HepG2 (cell line): ENCODE measurements around the gene FOXR1. TPM values are rescaled to one million over a fixed set of nuclear protein-coding genes. Genes with fewer than 3 reads are reported as not detected.

Source experiments
- BCLAF1 ChIP-seq: fragments of 450-650 bp; IDR thresholded peaks from 2 replicates; pipeline ENCODE4 v1.6.1; 2017; ENCODE audit warnings: mild to moderate bottlenecking
- HES4 ChIP-seq: sonication (generic); formaldehyde crosslinking; IDR thresholded peaks from 2 replicates; pipeline ENCODE4 v1.9.0; 2021; ENCODE audit warnings: mild to moderate bottlenecking, missing genetic modification reagents, borderline replicate concordance
- ISX ChIP-seq: sonication (generic); formaldehyde crosslinking; conservative IDR thresholded peaks from 2 replicates; pipeline ENCODE4 v1.5.0; 2020; ENCODE audit warnings: missing genetic modification reagents
- MIXL1 ChIP-seq: IDR thresholded peaks from 2 replicates; pipeline ENCODE4 v1.6.1; 2016
- NFRKB ChIP-seq: fragments of 450-650 bp; IDR thresholded peaks from 2 replicates; pipeline ENCODE4 v1.6.1; 2017
- NR1H2 ChIP-seq: sonication (generic); formaldehyde crosslinking; IDR thresholded peaks from 2 replicates; pipeline ENCODE4 v1.8.1; 2022; ENCODE audit warnings: low read depth, missing genetic modification reagents, borderline replicate concordance
- RXRB ChIP-seq: IDR thresholded peaks from 2 replicates; pipeline ENCODE4 v1.6.1; 2016; ENCODE audit warnings: borderline replicate concordance, missing genetic modification reagents, missing compliant biosample characterization
- XRCC5 ChIP-seq: fragments of 200-400 bp; formaldehyde crosslinking; optimal IDR thresholded peaks from 2 replicates; pipeline ENCODE3; 2017; ENCODE audit warnings: mild to moderate bottlenecking, low read length
- ZBTB42 ChIP-seq: sonication (generic); formaldehyde crosslinking; IDR thresholded peaks from 2 replicates; pipeline ENCODE4 v1.5.0; 2020; ENCODE audit warnings: mild to moderate bottlenecking, missing genetic modification reagents
- ZNF101 ChIP-seq: sonication (generic); formaldehyde crosslinking; IDR thresholded peaks from 2 replicates; pipeline ENCODE4 v1.4.0; 2020; ENCODE audit warnings: mild to moderate bottlenecking, low read depth, missing genetic modification reagents, borderline replicate concordance
- ZNF230 ChIP-seq: sonication (generic); formaldehyde crosslinking; IDR thresholded peaks from 2 replicates; pipeline ENCODE4 v1.4.0; 2020; ENCODE audit warnings: mild to moderate bottlenecking, missing genetic modification reagents
- ZNF546 ChIP-seq: sonication (generic); formaldehyde crosslinking; conservative IDR thresholded peaks from 2 replicates; pipeline ENCODE4 v1.8.1; 2023; ENCODE audit warnings: mild to moderate bottlenecking, missing genetic modification reagents
- ZNF552 ChIP-seq: sonication (generic); formaldehyde crosslinking; IDR thresholded peaks from 2 replicates; pipeline ENCODE4 v1.9.0; 2022; ENCODE audit warnings: missing genetic modification reagents, mild to moderate bottlenecking, borderline replicate concordance
- ZNF567 ChIP-seq: sonication (generic); formaldehyde crosslinking; IDR thresholded peaks from 2 replicates; pipeline ENCODE4 v1.8.1; 2023; ENCODE audit warnings: mild to moderate bottlenecking, missing genetic modification reagents, borderline replicate concordance
- ZNF737 ChIP-seq: sonication (generic); formaldehyde crosslinking; IDR thresholded peaks from 2 replicates; pipeline ENCODE4 v1.5.0; 2020; ENCODE audit warnings: missing genetic modification reagents, mild to moderate bottlenecking, borderline replicate concordance
- ZNF75D ChIP-seq: sonication (generic); formaldehyde crosslinking; IDR thresholded peaks from 2 replicates; pipeline ENCODE4 v1.8.1; 2023; ENCODE audit warnings: missing genetic modification reagents, mild to moderate bottlenecking, borderline replicate concordance
- ZNF816 ChIP-seq: sonication (generic); formaldehyde crosslinking; IDR thresholded peaks from 2 replicates; pipeline ENCODE4 v1.8.0; 2022; ENCODE audit warnings: missing genetic modification reagents, mild to moderate bottlenecking, borderline replicate concordance
- polyA plus RNA-seq, 8 experiments: library from polyadenylated mRNA; depleted of rRNA in 3 of 8; stranded (reverse) in 7 of 8; unstranded in 1 of 8; fragments of >200 nt; fragmentation: Illumina TruSeq in 4 of 8; extraction: Trizol in 4 of 8; gene quantifications; 2 replicates each; pipeline versions ENCODE4 v1.2.1 to v1.2.3, GENCODE V29; 2011 to 2016; ENCODE audit warnings: low read depth in 4 of 8, missing spikeins in 1 of 8, mixed read lengths in 1 of 8; ENCODE audit not compliant: insufficient read depth in 1 of 8
- total RNA-seq, 5 experiments: library from RNA; depleted of rRNA; stranded (reverse); fragments of >200 nt; fragmentation: Illumina TruSeq; extraction: Trizol; gene quantifications; 2 replicates each; pipeline ENCODE4 v1.2.3, GENCODE V29; 2016; ENCODE audit warnings: low read depth in 1 of 5
- TF ChIP-seq, protein P1 (sequence below), 2 experiments: fragments of 450-650 bp in 1 of 2; sonication (generic) in 1 of 2; formaldehyde crosslinking in 1 of 2; IDR thresholded peaks; 2 replicates each; pipeline versions ENCODE4 v1.6.1 to v1.8.0; 2016 to 2022; ENCODE audit warnings: antibody characterized with exemption in 1 of 2, mild to moderate bottlenecking in 1 of 2, missing genetic modification reagents in 1 of 2

The FOXR1 gene
- total and polyA plus RNA-seq, 2 of the 13 experiments (the other 11 are each of a cell fraction or from before 2014, with no cell fraction given): not detected

GRCh38 chr11:118956094-118956846 is 15.3 kb upstream of the FOXR1 start, which contains the start of gene UPK2 (continued):
- no peak for TF ChIP-seq ZNF101 (CRISPR knock-in tag)
- no peak for TF ChIP-seq ZNF546
- TF ChIP-seq, protein P1, sequence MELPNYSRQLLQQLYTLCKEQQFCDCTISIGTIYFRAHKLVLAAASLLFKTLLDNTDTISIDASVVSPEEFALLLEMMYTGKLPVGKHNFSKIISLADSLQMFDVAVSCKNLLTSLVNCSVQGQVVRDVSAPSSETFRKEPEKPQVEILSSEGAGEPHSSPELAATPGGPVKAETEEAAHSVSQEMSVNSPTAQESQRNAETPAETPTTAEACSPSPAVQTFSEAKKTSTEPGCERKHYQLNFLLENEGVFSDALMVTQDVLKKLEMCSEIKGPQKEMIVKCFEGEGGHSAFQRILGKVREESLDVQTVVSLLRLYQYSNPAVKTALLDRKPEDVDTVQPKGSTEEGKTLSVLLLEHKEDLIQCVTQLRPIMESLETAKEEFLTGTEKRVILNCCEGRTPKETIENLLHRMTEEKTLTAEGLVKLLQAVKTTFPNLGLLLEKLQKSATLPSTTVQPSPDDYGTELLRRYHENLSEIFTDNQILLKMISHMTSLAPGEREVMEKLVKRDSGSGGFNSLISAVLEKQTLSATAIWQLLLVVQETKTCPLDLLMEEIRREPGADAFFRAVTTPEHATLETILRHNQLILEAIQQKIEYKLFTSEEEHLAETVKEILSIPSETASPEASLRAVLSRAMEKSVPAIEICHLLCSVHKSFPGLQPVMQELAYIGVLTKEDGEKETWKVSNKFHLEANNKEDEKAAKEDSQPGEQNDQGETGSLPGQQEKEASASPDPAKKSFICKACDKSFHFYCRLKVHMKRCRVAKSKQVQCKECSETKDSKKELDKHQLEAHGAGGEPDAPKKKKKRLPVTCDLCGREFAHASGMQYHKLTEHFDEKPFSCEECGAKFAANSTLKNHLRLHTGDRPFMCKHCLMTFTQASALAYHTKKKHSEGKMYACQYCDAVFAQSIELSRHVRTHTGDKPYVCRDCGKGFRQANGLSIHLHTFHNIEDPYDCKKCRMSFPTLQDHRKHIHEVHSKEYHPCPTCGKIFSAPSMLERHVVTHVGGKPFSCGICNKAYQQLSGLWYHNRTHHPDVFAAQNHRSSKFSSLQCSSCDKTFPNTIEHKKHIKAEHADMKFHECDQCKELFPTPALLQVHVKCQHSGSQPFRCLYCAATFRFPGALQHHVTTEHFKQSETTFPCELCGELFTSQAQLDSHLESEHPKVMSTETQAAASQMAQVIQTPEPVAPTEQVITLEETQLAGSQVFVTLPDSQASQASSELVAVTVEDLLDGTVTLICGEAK (IDR thresholded peaks at IDR 0.05): no peak
- TF ChIP-seq, protein P1 (CRISPR knock-in tag; IDR thresholded peaks at IDR 0.05): no peak
- TF ChIP-seq MIXL1: 0 out of 2 replicates have a peak, but pooled peaks have one; percentile 16
- no peak for TF ChIP-seq ZNF737 (CRISPR knock-in tag)
- TF ChIP-seq ZNF230 (CRISPR knock-in tag): no peak; the same call in 1 of the 2 replicates
- TF ChIP-seq BCLAF1: no peak
- no peak for TF ChIP-seq ISX (CRISPR knock-in tag)
- TF ChIP-seq NR1H2 (CRISPR knock-in tag): no peak
- TF ChIP-seq ZNF552 (CRISPR knock-in tag): no peak
- no peak for TF ChIP-seq NFRKB
- TF ChIP-seq ZNF75D (CRISPR knock-in tag): no peak
- TF ChIP-seq HES4 (CRISPR knock-in tag): no peak
- TF ChIP-seq XRCC5: peak; percentile 70
- no peak for TF ChIP-seq ZNF816
- no peak for TF ChIP-seq ZNF567 (CRISPR knock-in tag)
- no peak for TF ChIP-seq RXRB (CRISPR knock-in tag)
- no peak for TF ChIP-seq ZBTB42
